GM19240 (cell line): Measurements from ENCODE around the gene RSBN1L.

Experiments
- DNase-seq: peaks from one replicate; pipeline ENCODE4 v3.0.0; 2011; ENCODE audit warnings: low spot score; ENCODE audit not compliant: insufficient read length

RSBN1L gene

DNA sequence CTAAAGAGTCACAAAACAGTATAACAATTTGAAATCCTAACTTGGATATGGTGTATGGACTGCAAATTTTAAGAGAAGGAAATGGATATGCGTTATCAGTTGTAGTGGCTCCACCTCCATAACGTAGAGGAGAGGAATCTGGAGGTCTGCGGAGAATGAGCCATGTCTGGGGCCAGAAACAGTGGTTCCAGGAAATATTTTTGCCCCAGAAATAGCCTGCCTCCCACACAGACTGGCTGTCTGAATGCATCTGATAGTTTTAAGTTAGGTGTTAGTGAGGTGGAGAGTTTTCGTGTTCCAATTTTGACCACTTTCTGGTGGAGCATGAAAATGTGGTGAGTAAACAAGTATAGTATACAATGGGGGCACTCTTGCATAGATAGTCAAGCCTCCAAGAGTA, 103.9 kb downstream of the RSBN1L start:
- no peak for DNase-seq

- DNase-seq, result no peak
Measured at GRCh38 chr7:77800730-77801129, 104.5 kb downstream of the RSBN1L start.

GRCh38 chr7:77802557-77803405, 106.5 kb downstream of the RSBN1L start:
- no peak for DNase-seq

- no peak for DNase-seq
Measured at GRCh38 chr7:77806425-77806824, 110.2 kb downstream of the RSBN1L start.

DNA sequence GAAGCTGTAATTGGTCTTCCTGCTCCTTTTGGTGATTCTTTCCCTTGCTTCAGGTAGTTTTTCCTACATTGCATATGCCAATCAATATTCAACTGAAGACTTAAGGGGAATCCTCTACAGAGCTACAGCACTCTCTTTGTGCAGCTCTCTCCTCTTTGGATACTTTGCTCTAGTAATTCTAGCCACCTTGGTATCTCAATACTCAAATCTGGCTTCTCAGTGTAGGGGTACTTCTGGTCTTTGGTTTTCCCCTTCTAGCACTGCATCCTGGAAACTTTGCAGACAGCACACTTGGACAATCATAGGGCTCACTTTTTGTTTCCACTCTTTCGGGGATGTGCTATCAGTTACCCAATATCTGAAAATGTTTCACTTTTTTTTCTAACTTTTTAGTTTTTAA, 112.3 kb downstream of the RSBN1L start:
- DNase-seq, result no peak

- no peak for DNase-seq
Measured at GRCh38 chr7:77811516-77812289, 115.4 kb downstream of the RSBN1L start.

- DNase-seq, result no peak
Measured at GRCh38 chr7:77812290-77812685, 116.0 kb downstream of the RSBN1L start.

DNA sequence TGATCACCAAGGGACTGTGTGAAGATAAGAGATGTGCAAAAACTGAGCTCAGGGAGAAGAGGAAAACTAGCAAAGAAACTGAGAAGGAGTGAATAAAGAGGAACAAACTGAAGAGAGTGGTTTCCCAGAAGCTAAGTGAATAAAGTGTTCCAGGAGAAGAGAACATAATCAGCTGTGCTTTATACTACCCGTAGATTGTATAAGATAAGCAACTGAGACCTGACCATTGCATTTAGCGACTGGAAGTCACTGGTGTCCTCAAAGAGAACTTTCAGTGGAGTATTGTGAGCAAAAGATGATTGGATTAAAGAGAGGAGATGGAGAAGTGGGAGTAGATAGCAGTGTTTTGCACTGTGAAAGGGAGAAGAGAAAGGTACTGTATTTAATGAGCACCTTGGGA, 116.9 kb downstream of the RSBN1L start:
- DNase-seq, result no peak

DNA sequence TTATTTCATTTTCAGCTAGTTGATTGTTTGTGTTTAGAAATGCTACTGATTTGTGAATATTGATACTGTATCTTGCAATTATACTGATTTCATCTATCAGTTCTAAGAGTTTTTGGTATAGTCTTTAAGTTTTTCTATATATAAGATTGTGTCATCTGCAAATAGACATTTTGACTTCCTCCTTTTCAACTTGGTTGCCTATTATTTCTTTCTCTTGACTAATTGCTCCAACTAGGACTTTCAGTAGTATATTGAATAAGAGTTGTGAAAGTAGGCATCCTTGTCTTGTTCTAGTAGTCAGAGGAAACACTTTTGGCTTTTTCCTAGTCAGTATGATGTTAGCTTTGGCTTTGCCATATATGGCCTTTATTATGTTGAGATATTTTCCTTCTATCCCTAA, 122.8 kb downstream of the RSBN1L start:
- no peak for DNase-seq

- DNase-seq, result no peak
Measured at GRCh38 chr7:77820967-77821366, 124.7 kb downstream of the RSBN1L start.

GRCh38 chr7:77822269-77822668, 126.0 kb downstream of the RSBN1L start:
- DNase-seq, result no peak

DNA sequence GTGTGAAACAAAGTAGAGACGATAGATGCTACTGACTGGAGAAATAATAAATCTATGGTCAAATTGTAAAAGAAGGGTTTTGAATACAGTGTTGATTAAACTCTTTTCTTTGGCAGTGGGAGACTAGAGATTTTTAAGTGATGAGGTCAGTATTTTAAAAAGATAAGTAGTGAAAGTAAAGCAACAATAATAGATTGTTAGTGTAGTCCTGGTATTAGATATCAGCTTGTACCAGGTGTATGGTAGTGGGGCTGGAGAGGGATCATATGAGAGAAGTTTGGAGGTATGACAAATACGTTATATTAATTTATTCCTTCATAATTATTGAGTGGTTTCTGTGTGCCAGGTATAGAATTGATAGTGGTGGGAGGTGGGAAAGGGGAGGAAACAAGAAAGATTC, 127.5 kb downstream of the RSBN1L start:
- no peak for DNase-seq

DNA sequence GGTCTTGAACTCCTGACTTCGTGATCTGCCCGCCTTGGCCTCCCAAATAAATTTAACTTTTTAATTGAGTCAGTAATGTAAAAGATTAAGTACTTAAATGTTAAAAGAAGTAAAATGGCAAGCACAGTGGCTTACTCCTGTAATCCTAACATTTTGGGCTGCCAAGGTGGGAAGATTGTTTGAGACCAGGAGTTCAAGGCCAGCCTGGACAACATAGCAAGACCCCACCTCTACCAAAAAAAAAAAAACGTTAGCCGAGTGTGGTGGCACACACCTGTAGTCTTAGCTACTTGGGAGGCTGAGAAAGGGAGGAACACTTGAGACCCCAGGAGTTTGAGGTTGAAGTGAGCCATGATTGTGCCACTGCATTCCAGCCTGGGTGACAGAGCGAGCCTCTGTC, 128.4 kb downstream of the RSBN1L start:
- no peak for DNase-seq

- no peak for DNase-seq
Measured at GRCh38 chr7:77825131-77825530, 128.9 kb downstream of the RSBN1L start.

GRCh38 chr7:77826300-77826699, 130.0 kb downstream of the RSBN1L start:
- no peak for DNase-seq

DNA sequence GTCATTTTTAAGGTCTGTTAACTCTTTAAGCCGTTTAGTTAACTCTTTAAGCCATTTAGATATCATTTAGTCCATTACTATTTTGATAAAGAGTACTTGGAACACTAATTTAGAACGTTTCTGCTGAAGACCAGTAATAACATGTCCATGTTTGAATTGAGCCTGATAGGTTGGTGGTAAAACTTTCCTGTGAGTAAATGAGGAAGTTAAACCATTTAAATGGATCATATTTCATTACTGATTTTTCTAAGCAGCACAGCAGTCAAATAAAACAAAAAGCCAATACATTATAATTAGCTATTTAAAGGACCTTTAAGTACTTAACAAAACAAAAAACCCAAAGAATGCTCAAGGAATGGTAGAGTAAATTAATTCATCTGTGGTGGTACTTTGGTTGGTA, 131.7 kb downstream of the RSBN1L start:
- no peak for DNase-seq

DNA sequence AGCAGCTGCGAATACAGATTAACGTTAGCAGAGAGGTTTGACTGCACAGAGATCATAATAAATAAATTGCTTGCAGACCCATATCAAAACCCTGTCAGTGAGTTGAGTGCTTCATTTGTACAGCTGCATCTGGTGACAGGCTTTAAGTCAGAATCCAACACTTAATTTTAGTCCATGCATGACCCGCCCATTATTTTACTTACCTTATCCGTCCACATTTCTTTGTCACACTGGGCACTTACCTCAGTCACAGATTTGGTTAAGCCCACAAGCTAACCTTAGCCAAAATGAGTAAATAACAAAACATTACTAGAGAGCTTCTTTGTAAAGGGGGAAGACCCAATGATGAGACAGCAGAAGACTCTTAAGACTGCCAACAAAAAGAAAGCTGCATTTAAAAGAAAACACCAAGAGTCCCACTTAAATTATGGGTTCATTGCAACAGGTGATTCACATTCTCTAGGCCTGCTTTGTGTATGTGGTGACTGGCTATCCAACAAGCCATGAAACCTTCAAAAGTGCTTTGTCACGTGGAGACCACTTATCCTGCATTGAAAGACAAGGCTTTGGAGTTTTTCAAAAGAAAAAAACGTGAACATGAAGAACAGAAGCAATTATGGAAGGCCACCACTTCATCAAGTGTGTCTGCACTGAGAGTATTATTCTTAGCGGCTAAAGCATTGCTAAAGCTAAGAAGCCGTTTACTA, 134.5 kb downstream of the RSBN1L start:
- DNase-seq, result no peak

DNA sequence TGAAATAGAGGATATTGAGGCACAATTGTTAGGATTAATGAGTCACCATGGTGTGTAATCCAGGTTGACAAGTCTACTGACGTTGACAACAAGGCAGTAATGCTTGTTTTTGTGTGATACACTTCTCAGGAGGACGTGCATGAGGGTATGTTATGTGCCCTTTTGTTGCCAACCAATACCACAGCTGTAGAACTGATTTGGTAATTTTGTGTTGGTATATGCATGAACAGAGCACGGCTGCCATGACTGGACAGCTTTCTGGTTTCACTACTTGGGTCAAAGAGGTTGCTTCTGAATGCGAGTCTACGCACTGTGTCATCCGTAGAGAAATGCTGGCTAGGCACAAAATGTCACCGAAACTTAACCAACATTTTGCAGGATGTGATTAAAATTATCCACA, 135.2 kb downstream of the RSBN1L start:
- DNase-seq, result no peak

GRCh38 chr7:77831953-77832352, 135.7 kb downstream of the RSBN1L start:
- no peak for DNase-seq
